ENCODE measurements around the gene THADA.

DNA sequence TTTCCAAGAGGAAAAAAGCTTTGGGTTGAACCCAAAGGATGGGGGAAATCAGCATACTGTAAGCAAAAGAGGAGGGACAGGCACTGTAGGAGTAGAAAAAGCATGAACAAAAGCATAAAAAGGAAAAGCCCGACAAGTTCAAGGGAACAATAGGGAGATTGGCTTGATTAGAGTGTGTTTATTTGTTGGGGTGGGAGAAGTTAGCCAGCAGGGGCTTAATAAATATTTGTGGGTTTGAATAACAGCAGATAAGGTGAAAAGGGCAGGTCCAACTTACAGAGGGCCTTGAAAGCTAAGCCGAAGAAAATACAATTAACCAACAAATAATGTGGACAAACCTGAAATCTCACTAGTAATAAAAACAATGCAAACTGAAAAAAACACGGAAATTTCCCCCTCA, 126.7 kb downstream of the THADA start:
- TF ChIP-seq POLR2A (IDR thresholded peaks at IDR 0.05) (no peak), POLR2AphosphoS5 (IDR thresholded peaks at IDR 0.05) (no peak), CTCF (IDR thresholded peaks at IDR 0.05) (no peak), EP300 (IDR thresholded peaks at IDR 0.05) (no peak)

All from suprapubic skin (tissue), 4 donors.